ENCODE measurements around the gene CDH13.

- TF ChIP-seq CTCF (IDR thresholded peaks at IDR 0.05; ENCODE audit: extremely low read depth in 1 of 2, insufficient read depth in 1 of 2, low read depth in 1 of 2, low read length in 2 of 2) = no peak
- TF ChIP-seq MAX (IDR thresholded peaks at IDR 0.05; ENCODE audit: insufficient read depth, insufficient read length) = no peak
- TF ChIP-seq POLR2A (IDR thresholded peaks at IDR 0.05; ENCODE audit: low read depth, low read length) = no peak
- TF ChIP-seq POLR2AphosphoS5 (IDR thresholded peaks at IDR 0.05; ENCODE audit: insufficient read depth, low read depth, low read length) = no peak
- no peak for TF ChIP-seq EZH2 (IDR thresholded peaks at IDR 0.05; ENCODE audit: borderline replicate concordance, low read depth, low read length, severe bottlenecking)
These were observed 427.5 kb downstream of the CDH13 start for GRCh38 chr16:83054283-83054682.

Measured in endothelial cell of umbilical vein (primary cell).